NCI-H1105 (cell line): Measurements from ENCODE around the gene RHOB.
"Not testable (repeated sequence)": the region's sequence is repeated elsewhere in the genome, so short reads cannot be mapped to it uniquely, and the experiment has no call there.

Source experiments
- DNase-seq: peaks from one replicate; lab custom pipeline; 2025; lab: John Stamatoyannopoulos, UW

Gene RHOB

DNA sequence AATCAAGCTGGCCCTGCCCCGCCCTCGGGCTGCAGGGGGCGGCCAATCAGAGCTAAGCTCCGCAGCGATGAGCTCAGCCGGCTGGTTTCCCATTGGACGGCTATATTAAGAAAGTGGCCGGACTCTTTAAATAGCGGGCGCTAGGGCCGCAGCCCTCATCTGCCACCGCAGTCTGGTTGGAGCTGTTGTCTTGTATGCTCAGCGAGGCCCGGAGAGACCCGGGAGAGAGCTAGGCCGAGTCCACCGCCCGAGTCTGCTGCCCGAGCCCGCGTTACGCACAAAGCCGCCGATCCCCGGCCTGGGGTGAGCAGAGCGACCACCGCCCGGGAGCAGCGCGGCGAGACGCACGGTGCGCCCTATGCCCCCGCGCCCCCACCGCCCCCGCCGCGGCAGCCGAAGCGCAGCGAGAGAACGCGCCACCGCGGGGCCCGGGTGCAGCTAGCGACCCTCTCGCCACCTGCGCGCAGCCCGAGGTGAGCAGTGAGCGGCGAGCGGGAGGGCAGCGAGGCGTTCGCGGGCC is at the start of gene RHOB:
Gene RHOB (plus strand): TSS at position 158 of the 520 bp plus-strand sequence. CDS start 392 bp downstream, outside the sequence.
- peak; percentile 97 for DNase-seq

DNA sequence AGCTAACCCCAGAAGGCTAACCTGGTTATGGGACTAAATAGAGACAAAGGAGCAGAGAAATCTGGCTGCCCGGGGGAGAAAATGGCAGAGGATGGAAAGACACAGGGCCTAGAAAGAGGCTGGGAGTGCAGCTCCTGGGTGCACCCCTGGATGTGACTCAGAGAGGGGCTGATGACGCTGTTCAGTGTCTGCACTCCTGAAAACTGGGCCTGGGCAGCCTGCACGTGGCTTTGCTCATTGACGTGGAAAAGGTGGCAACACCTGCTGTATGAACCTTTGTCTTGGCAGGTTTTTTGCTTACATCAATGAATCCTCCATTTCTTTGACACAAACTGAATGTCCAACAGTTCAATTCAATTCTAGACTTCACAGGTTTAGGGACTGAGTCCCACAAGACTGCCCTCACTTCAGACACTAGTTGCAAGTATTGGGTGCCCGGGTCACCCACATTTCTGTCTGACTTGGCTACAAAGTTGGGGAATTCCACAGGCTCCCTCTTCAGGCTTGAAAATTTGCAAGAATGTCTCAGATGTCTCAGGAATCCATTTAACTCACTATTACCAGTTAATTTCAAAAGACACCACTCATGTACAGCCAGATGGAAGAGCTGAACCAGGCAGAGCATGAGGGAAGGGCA is 48.9 kb upstream of the RHOB start:
- no peak for DNase-seq

DNA sequence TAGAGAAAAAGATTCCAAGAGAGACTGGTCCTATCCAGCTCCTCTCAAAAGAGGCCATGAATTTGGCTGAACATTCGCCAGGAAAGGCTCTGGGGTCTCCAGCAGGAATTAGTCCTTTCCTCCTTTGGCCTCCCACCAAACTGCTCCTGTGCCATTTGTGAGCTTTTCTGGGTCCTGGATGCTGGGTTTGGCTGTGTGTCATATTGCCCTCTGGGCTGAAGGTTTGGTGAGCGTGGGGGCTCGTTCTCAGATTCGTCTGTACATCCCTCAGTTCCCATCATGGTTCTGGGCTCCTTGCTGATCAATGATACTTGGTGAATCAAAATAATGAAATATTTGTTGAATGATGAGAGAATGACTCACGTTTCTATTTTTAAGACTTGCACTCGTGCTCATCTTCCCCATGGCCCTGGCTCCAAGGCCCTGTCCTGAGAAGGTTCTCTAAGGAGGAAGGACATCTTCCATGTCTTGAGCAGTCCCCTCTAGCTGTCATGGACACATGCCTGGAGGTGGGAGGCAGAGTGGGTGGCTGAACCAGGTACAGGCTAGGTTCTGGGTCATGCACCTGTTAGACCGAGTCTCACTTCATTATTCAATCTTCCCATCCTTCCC is 47.8 kb upstream of the RHOB start:
- DNase-seq: no peak

DNA sequence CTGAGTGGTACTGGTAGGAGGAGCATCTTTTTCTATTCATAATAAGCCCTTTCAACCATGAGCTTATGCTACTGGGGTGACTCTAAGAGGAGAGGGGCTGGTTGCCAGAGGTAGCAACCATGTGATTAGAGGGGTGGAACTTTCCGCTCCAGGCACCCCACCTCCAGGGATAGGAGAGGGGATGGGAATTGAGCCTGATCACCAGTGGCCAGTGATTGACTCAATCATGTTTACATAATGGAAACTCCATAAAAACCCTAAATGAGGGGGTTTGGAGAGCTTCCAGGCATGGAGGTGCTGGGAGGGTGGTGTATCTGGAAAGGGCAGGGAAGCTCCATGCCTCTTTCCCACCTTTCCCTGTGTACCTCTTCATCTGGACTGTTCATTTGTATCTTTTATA is 46.6 kb upstream of the RHOB start:
- DNase-seq: no peak

DNA sequence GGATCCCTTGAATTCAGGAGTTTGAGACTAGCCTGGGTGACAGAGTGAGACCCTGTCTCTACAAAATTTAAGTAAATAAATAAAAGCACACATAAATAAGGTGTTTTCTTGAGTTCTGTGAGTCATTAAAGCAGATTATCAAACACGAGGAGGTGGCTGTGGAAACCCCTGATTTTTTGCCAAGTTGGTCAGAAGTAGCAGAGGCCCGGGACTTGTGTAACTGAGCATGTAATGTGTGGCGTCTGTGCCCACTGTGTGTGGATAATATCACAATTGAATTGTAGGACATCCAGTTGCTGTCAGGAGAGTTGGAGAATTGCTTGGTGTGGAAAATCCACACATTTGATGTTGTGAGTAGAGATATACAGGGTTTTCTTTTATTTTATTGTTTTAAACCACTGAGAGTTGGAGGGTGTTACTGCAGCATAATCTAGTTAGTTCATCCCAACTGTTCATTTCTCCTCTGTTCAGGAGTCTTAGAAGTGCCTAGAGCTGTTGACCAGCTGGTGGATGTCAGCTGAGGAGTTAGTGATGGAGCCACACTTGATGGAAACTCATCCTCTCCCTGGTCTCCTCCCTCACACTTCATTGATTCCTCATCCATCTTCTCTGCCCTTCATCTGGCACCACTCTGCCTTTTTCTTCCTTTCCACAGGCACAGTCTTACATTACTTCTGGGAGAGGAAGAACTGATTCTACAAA is 45.9 kb upstream of the RHOB start:
- no peak for DNase-seq

DNA sequence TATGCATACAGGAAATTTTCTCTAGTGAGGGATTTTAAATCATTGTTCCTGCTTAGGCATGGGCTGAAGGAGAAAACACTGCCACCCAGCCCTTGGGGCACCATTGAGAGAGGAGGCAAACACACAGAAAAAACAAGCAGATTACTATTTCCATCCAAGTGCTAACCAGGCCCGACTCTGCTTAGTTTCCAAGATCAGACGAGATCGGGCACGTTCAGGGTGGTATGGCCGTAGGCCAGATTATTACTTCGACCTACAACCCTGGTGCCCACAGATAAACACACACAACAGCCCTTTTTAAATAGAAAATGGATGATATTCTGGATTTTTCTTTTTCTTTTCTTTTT is 45.4 kb upstream of the RHOB start:
- DNase-seq: no peak

DNA sequence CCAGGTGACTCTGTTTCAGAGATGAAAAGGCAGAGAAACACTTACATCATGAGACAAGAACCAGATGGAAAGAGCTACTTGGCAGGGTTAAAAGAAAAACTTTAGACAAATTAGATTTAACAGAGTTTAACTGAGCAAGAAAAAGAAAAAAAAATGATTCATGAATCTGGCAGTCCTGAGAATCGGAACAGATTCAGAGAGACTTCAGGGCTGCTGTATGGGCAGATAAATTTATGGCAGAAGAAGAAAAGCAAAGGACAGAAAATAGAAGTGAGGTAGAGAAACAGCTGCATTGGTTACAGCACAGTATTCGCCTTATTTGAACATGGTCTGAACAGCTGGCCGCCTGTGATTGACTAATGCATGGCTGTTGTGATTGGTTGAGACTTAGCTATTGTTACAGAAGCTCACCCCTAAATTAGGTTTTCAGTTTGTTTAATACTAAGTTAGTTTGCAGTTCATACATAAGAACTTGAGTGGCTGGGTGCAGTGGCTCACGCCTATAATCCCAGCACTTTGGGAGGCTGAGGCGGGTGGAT is 43.0 kb upstream of the RHOB start:
- no peak for DNase-seq

DNA sequence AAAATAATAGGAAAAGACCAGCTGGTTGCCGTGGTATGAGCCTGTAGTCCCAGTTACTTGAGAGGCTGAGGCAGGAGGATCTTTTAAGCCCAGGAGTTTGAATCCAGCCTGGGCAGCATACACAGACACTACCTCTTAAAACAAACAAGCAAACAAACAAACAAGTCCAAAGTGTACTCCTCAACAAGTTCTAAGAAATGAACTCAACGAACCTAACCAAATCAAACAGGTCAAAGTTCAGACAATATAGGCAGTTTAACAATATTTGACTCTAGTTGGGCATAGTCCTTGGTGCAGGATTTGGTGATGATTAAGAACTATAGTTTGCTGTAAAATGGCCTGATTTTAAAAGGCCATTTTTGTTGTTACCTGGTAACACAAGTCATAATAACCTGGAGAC is 41.9 kb upstream of the RHOB start:
- no peak for DNase-seq

DNA sequence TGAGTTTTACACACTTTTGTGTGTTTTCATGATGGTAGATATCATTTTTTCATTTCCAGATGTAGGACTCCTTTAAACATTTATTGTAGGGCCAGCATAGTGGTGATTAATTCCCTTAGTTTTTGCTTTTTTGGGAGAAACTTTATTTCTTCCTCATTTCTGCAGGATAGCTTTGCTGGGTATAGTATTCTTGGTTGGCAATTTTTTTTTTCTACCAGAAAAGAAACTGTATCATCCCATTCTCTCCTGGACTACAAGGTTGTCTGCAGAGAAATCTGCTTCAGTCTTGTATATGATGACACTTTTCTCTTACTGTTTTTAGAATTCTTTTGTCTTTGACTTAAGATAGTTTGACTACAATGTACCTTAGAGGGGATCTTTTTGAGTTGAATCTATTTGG is 37.8 kb upstream of the RHOB start:
- no peak for DNase-seq

DNA sequence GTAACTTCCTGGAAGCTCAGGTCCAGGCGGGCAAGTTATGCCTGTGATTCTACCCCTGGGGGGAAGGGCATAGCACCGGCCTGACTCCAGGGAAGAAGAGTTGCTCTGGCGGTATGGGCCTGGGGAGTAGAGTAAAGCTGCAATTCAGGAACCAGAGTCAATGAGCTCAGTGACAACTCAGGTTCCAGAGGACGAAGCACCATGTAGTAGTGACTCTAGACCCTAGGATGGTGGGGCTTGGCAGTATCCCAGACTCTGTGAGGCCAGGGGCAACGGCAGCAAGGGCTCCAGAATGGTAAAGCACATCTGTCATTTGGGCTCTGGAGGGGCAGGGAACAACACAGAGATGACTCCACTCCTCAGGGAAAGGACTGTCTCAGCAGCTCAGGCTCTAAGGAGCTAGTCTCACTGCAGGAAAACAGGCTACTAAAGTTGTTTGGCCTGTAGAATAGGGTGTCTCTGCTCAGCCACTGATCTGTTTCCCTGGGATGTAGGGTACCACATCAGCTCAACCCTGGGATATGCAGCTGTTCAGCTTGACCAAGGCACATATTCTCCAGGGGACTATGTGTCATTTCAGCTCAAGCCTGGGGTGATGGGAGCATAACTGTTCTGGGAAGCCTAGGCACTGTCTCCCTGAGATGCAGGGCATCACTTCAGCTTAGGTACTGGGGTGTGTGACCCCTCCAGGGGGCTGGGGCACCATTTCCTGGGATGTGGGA is 36.2 kb upstream of the RHOB start:
- no peak for DNase-seq

DNA sequence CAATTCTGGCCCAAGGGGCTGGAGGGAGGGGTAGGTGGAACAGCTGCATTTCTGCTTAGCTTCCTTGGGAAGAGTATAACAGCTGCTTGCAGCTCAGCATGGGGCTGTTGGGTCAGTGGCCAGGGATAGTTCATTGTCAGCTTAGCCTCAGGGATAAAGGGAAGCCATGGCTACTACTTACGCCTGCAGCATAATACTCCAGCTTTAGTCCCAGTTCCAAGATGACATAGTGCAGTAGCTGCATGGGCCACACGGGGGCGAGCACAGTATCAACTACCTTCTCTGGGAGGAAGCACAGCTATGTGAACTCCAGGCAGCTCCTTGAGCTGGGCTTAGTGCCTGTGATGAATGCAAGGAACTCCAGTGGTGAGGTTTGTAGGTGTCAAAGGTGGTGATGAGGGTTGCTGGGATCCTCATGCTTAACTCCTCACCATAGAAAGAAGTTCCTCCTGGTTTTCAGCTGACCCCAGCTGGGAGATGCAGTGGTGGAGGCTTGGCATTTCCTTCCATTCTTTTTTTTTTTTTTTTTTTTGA is 35.4 kb upstream of the RHOB start:
- DNase-seq: no peak

DNA sequence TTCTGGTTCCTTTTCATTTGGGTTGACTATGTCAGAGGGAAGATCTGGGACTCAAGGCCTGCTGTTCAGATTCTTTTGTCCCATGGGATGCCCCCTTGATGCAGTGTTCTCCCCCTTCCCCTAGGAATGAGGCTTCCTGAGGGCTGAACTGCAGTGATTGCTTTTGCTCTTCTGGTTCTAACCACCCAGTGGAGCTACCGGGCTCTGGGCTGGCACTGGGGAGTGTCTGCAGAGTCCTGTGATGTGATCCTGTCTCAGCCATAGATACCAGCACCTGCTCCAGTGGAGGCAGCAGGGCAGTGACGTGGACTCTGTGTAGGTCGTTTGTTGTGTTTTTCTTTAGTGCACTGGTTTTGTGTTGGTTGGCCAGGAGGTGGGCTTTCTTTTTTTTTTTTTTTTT is 32.1 kb upstream of the RHOB start:
- DNase-seq: no peak

DNA sequence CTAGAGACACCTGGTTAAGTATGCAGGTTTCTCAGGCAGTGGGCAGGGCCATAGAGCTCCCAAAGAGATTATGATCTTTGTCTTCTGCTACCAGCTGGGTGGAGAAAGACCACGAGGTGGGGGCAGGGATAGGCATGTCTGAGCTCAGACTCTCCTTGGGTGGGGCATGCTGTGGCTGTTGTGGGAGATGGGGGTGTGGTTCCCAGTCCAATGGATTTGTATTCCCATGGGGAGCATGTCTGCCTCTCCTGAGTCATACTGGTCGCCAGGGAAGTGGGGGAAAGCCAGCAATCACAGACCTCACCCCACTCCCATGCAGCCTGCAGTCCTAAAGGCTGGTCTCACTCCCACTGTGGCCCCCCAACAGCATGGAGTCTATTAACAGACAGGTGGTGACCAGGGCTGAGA is 31.4 kb upstream of the RHOB start:
- DNase-seq: no peak

DNA sequence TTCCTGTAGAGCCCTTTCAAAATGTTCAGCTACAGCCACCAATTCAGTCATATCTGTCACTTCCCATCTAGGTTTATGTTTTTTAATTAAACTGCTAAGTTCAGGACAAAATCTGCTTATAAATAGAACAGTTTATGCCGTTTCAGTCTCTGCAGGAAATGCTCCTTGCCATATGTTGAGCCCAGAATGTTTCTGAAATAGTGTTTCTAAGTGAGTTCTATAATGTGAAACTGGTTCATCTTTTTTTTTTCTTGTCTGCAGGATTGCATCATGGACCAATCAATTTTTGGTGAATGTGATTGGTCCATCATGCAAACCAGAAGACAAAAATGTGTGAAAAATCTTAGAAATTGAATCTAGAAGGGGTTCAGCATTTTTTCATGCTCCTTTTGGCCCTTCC is 30.2 kb upstream of the RHOB start:
- DNase-seq: no peak

DNA sequence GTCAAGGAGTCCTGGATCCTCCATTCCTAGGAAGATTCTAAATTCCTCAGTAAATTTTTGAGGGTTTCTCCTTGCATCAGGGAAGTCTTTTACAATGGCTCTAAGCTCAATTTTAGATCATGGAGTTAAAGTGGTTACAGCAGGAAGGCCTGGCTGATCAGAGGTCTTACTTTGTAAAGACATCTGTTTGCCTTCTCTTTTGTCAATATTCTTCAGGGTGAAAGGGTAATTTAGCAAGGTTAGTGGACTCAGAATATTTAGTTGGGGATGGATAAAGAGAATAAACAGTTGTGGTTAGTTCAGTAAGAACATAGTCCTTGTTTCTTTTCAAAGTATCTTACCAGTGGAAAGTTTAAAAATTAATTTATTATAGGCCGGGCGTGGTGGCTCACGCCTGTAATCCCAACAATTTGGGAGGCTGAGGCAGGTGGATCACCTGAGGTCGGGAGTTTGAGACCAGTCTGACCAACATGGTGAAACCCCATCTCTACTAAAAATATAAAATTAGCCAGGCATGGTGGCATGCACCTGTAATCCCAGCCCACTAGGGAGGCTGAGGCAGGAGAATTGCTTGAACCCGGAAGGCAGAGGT is 29.5 kb upstream of the RHOB start:
- not testable (repeated sequence) for DNase-seq

DNA sequence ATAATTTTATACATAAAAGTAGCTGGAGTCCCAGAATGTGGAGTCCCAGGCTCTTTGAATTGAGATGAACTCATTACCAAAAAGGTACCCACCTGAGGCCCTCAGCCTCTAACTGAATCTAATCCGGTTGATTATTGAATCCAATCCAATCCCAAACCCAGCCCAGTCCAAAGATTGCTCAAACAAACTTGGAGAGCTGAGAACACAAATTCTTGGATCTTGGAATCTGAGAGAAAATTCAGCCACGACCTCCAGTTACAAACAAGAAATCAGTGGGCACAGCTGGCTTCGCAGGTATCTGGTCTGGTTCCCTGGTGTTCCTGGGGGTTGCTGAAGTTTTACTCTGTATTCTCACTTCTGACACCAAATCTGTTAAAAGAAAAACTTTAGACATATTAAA is 28.4 kb upstream of the RHOB start:
- DNase-seq: no peak

DNA sequence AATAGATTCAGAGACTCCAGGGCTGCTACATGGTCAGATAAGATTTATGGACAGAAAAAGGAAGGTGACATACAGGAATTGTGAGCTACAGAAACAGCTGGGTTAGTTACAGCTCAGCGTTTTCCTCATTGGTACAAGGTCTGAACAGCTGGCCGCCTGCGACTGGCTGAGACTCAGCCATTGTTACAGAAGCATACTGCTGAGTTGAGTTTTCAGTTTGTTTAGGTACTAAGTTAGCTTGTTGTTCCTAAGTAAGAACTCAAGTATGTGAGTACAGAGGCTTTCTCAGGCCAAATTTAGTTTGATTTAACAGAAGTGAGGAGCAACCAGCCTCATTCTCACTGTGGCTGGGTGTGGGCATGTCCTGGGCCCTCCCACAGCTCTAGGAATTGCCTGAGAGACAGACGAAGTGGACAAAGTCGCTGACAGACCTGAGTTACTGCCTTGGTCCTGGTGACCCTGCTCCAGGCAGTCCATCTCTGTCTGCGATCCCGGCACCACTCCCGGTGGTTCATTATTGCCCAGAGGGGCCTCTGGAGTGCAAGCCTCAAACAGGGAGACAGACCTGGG is 27.8 kb upstream of the RHOB start:
- no peak for DNase-seq

DNA sequence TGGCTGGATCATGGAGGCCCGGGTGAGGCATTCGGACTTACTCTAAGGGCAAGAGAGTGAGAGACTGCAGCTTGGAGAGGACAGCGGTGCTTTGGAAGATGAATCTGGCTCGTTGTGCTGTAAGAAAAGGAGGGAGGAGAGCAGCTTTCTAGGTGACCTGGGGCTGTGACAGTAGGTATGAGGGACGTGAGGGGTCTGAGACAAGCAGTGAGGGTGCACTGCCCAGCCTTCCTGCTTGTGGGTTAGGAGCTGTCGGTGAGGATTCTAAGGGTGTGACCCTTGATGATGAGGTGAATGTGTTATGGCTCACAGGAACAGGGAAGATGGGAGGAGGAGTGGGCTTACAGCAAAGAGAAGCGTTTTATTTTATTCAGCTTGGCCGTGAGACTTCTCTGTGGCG is 27.1 kb upstream of the RHOB start:
- no peak for DNase-seq

DNA sequence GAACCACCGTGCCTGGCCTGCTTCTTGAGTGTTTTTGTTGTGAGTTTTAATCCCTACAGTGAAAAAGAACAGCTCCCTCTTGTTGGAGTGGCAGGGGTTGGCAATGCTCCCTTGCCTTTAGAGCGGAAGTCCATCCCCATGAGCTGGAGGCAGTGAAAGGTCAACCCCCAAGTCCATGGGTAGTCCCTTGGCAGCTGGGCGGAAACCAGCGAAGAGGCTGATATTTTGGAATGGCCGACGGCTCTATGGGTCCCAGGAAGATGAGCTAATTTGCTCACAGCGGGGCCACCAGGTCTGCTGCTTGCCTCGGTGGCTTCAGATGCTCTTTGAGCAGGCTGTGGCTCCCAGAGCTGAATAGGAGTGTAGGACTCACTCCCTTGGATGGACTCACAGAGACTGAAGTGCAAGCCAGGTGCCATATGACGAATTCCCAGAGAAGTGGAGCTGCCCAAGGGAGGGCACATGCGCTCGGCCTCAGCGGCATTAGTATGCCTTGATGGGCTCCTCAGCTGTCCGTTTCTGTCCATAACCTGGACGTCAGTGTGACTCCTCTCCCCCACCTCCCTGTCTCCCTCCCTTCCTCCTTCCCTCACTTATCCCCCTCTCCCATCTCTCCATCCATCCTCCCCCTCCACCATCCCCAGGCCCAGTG is 25.4 kb upstream of the RHOB start:
- no peak for DNase-seq

DNA sequence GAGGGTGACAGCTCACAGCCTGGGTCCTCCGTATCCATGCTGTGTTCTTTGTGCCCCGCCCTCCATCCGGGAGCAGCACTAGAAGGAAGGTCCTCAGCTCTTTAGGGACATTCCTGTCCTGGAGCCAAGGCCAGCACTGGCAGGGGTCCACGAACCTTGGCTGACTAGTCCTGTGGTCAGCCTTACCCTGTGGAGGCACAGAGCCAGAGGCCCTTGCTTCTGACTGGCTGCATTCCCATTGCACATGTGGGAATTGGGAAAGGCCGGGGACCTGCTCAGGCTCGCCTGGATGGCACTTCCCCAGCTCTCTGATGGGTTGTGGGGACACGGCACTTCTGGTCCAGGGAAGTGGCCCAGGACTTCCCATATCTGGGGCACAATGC is 24.9 kb upstream of the RHOB start:
- no peak for DNase-seq
